Mesothelial cell of epicardium (in vitro differentiated cells): Measurements from ENCODE around the gene EPB41. TPM values are rescaled to one million over a fixed set of nuclear protein-coding genes. Genes with fewer than 3 reads are reported as not detected.

Experiments used
- DNase-seq, 2 experiments: peaks; one replicate each; pipeline ENCODE4 v3.0.0; 2021; ENCODE audit warnings: low spot score in 2 of 2; ENCODE audit not compliant: unreplicated experiment in 2 of 2
- H3K27ac Mint-ChIP-seq: 2 replicates; pipeline ENCODE4 v1.8.0; 2021; ENCODE audit warnings: mixed read lengths
- H3K27me3 Mint-ChIP-seq: 2 replicates; pipeline ENCODE4 v1.8.0; 2021; ENCODE audit warnings: low read depth, mixed read lengths
- H3K36me3 Mint-ChIP-seq: 2 replicates; pipeline ENCODE4 v1.8.0; 2021; ENCODE audit warnings: mixed read lengths
- H3K4me1 Mint-ChIP-seq: 2 replicates; pipeline ENCODE4 v1.8.0; 2021; ENCODE audit warnings: mixed read lengths
- H3K4me3 Mint-ChIP-seq: 2 replicates; pipeline ENCODE4 v1.8.0; 2021; ENCODE audit warnings: mild to moderate bottlenecking, moderate library complexity, mixed read lengths
- H3K9me3 Mint-ChIP-seq: 2 replicates; pipeline ENCODE4 v1.8.0; 2021; ENCODE audit warnings: mixed read lengths
- total RNA-seq: library from RNA; stranded (reverse); gene quantifications from 3 replicates; pipeline ENCODE4 v1.2.1, GENCODE V29; 2021
- TF ChIP-seq, protein P1 (sequence below): fragments of 200-600 bp; sonication (generic); IDR thresholded peaks from one replicate; pipeline ENCODE4 v1.5.0; 2021; ENCODE audit warnings: antibody characterized with exemption; ENCODE audit not compliant: unreplicated experiment

Gene EPB41
- total RNA-seq, 1 donor from 2014 or later: 61.5 TPM

GRCh38 chr1:29120947-29121485, 206.6 kb downstream of the EPB41 start:
- H3K27me3 Mint-ChIP-seq: no peaks in the 10 kb centered on the region
- TF ChIP-seq, protein P1, sequence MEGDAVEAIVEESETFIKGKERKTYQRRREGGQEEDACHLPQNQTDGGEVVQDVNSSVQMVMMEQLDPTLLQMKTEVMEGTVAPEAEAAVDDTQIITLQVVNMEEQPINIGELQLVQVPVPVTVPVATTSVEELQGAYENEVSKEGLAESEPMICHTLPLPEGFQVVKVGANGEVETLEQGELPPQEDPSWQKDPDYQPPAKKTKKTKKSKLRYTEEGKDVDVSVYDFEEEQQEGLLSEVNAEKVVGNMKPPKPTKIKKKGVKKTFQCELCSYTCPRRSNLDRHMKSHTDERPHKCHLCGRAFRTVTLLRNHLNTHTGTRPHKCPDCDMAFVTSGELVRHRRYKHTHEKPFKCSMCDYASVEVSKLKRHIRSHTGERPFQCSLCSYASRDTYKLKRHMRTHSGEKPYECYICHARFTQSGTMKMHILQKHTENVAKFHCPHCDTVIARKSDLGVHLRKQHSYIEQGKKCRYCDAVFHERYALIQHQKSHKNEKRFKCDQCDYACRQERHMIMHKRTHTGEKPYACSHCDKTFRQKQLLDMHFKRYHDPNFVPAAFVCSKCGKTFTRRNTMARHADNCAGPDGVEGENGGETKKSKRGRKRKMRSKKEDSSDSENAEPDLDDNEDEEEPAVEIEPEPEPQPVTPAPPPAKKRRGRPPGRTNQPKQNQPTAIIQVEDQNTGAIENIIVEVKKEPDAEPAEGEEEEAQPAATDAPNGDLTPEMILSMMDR: peak; percentile 70
- peak in 1 of 2 experiments; percentile 66 for DNase-seq
- no peaks in the 10 kb centered on the region for H3K9me3 Mint-ChIP-seq
- peak overlapping the region; percentile 61 for H3K27ac Mint-ChIP-seq
- H3K4me1 Mint-ChIP-seq: peaks cover 16% of the 10 kb centered on the region
- H3K4me3 Mint-ChIP-seq: peak overlapping the region; percentile 55
- H3K36me3 Mint-ChIP-seq: peaks cover 5% of the 10 kb centered on the region

DNA sequence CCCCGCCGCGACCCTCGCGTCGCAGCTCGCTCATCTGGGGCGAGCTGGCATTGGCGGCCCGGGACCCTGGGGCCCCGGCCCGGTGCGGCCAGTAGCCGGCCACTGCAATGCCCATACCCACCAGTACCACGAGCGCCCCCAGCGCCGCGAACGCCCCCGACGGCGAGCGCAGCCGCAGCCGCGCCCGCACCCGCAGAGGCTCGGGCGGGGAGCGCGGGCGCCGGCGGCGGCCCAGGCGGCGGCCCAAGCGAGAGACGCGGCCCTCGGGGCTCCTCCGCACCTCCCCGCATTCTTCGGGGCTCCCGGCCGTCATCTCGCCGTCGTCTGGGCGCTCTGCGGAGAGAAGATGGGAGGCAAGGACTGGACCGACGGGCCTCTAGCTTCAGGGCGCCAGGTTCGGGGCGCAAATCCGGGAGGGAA, 207.2 kb downstream of the EPB41 start:
- Mint-ChIP-seq H3K4me3 (peak overlapping the region; percentile 81), H3K9me3 (no peaks in the 10 kb centered on the region), H3K27me3 (no peaks in the 10 kb centered on the region), H3K4me1 (peaks cover 17% of the 10 kb centered on the region), H3K36me3 (peaks cover 5% of the 10 kb centered on the region), H3K27ac (no peak overlapping the region)
- TF ChIP-seq, protein P1: peak; percentile 9
- DNase-seq: peak; percentile 27 to 50

GRCh38 chr1:29121936-29122681, 207.7 kb downstream of the EPB41 start:
- peak; percentile 39 to 62 for DNase-seq
- Mint-ChIP-seq H3K27me3 (no peaks in the 10 kb centered on the region), H3K27ac (peak overlapping the region; percentile 89), H3K9me3 (no peaks in the 10 kb centered on the region), H3K4me3 (peak overlapping the region; percentile 81), H3K36me3 (peaks cover 3% of the 10 kb centered on the region), H3K4me1 (peaks cover 17% of the 10 kb centered on the region)
- TF ChIP-seq, protein P1: no peak

GRCh38 chr1:29122682-29123052, 208.3 kb downstream of the EPB41 start:
- Mint-ChIP-seq H3K27ac (peak overlapping the region; percentile 88), H3K27me3 (no peaks in the 10 kb centered on the region)
- TF ChIP-seq, protein P1: no peak

DNA sequence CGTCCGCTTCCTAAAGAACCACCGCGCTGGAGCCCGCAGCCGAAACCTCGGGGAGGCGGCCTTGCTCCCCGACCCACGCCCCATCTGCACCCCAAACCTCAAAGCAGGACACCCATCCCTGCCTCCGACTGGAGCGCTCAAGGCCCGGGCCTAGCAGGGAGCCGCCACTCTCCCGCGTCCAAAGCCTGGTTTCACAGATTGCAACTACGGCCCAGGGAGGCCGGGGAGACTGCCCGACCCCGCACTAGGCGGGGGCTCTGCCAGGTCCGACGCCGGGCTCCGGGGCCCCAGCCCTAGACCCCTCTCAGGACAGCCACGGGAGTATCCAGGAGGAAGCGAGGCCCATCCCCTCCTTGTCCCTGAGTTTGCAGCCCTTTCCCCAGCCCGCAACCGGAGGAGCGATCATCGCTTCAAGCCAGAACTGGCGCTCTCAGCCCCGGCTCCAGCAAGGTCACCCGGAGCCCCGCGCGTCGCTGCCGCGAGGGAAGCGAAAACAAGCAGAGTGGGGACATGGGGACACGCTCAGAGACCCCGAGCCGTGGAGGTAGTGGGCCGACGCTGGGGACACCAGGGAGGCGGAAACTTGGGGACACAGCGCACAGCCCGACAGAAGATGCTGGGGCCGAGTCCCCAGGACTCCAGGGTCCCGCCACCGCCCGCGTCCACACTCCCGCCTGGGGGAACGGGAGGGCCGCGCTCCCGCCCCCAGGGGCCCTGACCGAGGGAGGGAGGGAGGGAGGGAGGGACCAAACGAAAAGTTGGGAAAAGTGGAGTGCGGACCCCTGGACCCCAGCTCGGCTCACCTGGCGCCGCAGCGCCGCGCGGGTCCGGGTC, 208.9 kb downstream of the EPB41 start:
- Mint-ChIP-seq H3K4me1 (peaks cover 17% of the 10 kb centered on the region), H3K27ac (peak overlapping the region; percentile 88), H3K27me3 (no peaks in the 10 kb centered on the region), H3K9me3 (no peaks in the 10 kb centered on the region), H3K4me3 (peak overlapping the region; percentile 81), H3K36me3 (peaks cover 2% of the 10 kb centered on the region)
- DNase-seq: peak; percentile 21 to 65
- TF ChIP-seq, protein P1: no peak

More at GRCh38 chr1:29122682-29123052, 208.3 kb downstream of the EPB41 start:
- peak overlapping the region; percentile 81 for H3K4me3 Mint-ChIP-seq
- peaks cover 17% of the 10 kb centered on the region for H3K4me1 Mint-ChIP-seq
- H3K9me3 Mint-ChIP-seq: no peaks in the 10 kb centered on the region
- H3K36me3 Mint-ChIP-seq: peaks cover 2% of the 10 kb centered on the region
- DNase-seq: peak; percentile 30 to 59
